GM18499 (cell line): ENCODE measurements around the gene MMP24.

Experiments used
- ATAC-seq: cut with Tn5 transposase; IDR thresholded peaks from one replicate; pipeline ENCODE4 v1.9.1; 2021; ENCODE audit warnings: moderate number of reproducible peaks; ENCODE audit not compliant: insufficient read depth, unreplicated experiment

The MMP24 gene

DNA sequence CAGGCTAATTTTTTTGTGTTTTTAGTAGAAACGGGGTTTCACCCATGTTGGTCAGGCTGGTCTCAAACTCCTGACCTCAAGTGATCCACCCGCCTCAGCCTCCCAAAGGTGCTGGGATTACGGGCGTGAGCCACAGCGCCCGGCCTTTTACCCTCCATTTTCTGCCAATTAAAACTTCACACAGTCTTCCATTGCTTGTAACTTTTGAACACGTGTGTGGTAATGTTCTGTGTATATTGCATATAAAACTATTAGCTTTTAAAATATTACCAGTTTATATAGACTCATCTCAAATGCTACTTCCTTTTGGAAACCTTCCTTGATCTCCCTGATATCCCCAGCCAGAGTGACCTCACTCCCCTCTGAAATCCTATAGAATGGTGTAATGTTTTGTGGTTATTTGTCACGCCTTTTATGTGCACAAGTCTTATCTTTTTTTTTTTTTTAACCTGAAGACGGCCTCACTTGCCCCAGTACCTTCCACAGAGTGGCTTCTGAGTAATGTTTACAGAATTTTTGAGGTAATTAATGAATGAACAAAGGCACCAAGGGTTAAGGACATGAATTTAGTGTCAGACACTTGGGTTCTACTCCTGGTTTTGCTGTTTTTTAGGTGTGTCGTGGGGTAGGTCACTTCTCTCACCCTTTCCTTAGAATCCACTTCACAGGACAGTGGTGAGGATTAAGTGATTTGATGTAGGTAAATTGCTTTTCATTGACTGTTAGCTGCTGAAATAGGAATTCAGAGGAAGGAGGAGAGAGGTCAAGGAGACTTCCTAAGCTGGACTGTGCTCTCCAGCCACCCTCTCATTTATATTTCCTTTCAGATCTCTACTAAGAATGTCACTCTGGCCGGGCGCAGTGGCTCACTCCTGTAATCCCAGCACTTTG is 11.2 kb upstream of the MMP24 start:
- ATAC-seq, result no peak

DNA sequence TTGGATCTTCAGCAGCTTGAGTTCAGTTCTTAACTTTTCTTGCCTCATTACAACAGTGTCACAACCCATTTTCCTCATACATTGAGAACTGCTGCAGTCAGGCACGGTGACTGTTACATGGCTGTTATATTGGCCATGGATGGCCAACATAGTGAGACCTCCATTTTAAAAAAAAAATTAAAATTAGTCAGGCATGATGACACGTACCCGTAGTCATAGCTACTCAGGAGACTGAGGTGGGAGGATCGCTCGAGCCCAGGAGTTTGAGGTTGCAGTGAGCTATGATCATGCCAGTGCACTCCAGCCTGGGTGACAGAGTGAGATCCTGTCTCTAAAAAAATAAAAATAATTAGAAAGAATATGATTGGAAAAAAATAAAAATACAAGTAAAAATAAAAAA is 9.9 kb upstream of the MMP24 start:
- ATAC-seq, result no peak

DNA sequence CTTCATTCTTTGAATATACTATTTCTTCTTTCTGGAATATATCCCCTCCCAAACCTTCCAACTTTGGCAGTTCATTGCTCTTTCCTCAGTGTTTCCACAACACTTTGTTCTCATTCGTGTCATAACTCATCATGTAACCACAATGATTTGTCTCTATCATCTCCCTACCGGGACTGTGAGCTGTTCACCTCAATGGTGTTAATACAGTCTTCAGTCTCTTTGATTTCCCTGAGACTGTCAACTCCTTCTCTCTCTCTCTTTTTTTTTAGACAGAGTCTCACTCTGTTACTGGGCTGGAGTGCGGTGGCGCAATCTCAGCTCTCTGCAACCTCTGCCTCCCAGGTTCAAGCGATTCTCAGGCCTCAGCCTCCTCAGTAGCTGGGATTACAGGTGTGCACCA is 2.5 kb upstream of the MMP24 start:
- no peak for ATAC-seq

DNA sequence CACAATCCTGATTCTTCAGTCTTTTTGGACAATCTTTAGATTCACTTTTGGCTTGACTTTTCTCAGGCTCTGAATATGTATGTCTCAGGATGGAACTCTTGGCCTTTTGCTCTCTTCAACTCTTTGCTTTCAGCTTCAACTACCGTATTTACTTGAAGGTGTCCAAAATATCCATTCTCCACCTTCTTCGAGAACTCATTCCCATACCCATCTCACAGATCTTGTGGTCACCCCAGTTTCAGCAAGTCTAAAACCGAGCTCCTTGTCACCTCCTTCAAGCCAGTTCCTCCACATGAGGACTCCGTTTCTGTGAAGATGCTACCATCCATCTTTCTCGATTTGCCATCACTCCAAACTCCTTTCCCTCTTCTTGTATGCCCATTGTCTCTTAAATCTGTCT is 2.0 kb upstream of the MMP24 start:
- no peak for ATAC-seq

DNA sequence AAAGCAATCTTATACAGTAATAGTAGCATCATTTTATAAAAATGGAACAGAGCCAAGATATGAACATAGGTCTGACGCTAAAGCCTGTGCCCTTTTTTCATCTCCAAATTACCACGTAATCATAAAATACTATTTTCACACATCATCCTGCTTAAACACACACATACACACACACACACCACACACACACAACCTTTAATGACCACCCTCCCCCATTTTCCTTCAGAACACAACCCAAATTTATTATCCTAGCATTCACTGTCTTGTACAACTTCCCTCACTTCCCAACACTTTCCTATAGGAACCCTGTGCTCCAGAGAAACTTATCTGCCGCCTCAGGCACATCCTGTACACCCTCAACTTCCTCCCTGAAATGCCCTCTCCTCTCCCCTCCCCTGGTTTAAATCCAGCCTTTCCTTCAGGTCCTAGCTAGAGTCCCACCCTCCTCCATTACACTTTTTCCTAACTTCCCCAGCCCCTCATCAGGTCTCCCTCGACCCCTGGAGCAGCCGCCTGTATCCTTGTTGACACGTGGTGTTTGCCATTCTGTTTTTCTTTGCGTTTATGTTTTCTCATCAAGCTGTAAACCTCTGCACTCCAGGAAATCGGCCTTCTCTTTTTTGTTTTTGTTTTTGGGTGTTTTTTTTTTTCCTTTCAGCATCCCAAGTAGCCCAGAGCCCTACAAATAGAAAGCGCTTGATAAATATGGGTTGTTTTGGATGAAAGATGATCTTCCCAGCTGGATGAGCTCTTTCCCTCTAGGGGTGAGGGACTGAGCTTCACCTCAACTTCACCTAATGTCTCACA is 968 bp upstream of the MMP24 start:
- ATAC-seq, result no peak

DNA sequence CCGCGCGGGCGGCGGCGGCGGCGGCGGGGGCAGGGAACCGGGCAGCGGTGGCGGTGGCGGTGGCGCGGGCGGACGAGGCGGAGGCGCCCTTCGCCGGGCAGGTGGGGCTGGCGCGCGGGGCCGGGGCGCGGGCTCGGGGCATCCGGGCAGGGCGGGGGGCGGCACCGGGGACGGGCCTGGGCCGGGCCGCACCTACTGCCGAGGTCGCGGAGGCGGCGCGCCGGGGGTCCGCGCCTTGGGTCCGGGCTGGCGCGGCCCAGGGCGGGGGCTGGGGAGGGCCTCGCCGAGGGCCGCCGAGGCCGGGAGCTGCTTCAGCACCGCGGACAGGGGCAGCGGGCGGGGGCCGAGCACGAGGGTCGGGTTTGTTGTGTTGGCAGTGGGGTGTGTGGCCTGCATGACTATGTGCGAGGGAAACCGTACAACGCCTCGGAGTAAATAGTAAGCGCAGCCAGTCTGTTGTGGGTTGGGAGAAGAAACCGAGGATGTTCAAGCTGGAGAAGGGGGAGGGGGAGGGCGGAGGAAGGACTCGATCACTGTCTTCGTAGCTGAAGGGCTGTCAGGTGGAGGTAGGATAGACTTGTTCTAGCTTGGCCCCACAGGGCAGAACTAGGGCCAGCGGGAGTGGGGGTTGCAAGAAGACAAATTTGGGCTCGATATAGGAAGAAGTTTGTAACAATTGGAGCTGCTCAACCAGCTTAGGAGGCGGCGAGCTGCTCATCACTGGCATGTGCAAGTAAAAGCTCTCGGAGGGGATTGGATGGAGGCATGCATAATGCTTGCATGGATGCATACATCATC is 593 bp downstream of the MMP24 start:
- no peak for ATAC-seq

DNA sequence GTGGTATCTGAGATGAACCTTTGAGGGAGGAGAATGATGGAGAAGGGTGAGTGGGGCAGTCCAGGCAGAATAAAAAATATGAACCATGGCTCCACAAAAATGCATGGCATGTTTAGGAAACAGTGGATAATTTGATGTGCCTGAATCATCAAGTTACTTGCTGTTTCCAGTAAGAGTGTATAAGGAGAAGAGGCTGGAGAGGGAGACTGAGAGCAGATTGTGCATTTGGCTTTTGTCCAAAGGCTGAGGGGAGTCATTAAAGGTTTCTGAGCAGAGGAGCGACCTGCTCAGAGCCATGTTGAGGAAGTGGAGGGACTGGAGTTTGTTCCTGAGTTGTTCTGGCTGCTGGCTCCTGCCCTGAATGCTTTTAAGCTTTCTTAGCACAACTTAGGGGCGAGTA is 6.1 kb downstream of the MMP24 start:
- no peak for ATAC-seq

DNA sequence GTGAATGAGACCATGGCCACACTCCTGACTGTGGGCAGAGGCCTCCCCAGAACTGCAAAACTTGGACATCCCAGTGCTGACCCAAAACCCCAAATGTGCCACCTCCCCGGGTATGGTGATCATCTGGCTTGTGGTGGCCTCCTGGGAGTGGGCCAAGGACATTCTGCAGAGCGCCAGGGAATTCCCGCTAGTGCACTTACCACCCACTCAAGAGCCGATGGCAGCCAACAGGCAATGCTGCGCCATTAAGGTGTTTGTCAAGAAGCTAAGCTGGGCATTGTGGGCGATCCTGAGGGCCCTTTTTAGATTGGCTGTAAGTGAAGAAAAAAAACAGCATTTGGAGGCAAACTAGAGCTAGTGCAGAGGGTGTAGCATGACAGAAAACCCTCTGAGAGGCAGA is 9.4 kb downstream of the MMP24 start:
- ATAC-seq, result no peak

DNA sequence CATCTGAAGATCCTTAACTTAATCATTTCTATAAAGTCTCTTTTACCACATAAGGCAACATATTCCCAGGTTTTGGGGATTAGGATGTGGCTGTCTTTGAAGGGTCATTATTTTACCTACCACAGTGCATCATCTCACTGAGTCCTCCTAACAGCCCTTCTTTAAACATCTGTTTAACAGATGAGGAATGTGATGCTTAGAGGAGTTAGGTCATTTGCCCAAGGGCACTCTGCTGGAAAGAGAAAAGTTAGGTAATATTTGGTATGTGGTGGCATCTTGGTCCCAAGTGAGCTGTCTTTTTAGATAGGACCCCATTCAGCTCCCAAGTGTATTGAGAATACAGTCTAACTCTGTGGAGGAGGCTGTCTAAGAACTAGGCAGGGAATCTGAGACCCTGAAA is 11.0 kb downstream of the MMP24 start:
- no peak for ATAC-seq

DNA sequence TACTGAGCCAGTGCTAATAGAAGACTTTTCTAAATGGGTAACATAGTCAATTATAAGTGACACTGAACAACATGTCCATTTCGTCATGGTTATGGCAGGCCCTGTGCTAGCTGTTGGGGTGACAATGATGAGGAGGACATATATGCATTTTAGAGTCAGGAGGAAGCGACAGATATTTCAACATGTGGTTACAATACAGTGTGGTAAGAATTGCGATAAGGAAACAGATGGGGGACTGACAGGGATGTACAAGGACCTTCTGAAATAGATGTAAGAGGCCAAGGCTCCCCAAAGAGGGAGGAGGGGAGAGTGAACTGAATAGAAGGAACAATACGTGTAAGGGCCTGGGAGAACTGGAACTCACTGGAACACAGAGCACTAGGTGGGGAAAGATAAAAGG is 11.7 kb downstream of the MMP24 start:
- ATAC-seq, result no peak

DNA sequence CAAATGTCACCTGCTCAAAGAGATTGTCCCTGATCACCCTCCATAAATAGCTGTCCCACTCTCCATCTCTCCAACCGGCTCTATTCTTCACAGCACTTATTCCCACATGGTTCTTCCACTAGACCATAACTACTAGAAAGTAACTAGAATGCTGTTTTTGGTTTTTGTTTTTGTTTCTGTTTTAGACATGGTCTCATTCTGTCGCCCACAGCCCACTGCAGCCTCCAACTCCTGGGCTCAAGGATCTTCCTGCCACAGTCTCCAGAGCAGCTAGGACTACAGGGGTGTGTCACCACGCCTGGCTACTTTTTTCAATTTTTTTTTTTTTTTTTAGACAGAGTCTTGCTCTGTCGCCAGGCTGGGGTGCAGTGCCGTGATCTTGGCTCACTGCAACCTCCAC is 12.2 kb downstream of the MMP24 start:
- ATAC-seq, result no peak

DNA sequence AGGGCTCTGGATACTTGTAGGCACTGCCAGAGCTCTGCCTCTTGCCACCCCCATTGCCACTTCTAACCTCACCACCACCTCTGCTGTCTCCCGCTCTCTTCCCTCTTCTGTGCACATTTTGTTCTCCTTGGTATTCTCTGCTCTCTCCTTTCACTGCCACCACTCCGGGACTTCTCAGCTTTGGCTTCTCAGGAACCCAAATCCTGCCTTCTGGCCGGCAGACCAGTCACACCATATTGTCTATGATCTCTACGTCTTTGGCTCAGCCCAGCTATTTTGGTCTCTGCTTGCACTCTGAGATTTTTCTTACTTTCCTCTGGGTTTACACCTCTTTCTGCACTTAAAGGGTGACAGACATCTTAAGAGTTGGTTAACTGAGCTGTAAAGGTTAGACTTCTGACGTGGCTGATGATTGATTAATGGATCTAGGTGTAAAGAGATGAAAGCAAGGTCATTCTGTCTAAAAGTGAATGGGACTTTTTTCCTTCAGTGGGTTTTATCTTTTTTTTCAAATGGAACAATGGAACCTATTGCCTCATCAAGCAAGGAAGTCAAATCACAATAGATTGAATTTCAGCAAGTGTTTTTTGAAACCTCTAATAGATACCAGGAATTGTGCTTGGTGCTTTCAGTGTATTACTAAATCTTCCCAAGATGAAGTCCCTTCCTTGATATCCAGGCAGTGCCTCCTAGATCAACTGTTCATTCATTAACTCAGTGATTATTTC is 13.8 kb downstream of the MMP24 start:
- ATAC-seq, result no peak

DNA sequence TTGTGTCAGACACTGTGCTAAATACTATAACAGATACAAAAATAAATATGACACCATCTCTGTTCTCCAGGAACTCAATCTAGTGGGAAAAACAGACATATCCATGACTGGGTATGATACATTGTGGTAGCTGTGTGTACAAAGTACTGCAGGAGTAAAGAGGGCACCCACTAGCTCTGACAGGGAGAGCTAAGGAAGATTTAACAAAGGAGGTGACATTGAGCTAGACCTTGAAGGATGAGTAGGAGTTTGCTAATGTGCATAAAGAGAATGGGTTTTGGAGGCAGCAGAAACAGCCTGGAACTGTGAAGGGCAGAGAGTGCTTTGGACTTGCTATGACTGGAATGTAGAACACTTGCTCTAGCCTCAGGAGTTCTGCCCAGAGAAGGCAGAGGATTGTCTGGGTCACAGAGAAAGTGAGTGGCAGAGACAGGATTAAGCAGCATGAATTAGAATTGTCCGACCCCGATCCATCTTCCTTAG is 14.4 kb downstream of the MMP24 start:
- no peak for ATAC-seq

DNA sequence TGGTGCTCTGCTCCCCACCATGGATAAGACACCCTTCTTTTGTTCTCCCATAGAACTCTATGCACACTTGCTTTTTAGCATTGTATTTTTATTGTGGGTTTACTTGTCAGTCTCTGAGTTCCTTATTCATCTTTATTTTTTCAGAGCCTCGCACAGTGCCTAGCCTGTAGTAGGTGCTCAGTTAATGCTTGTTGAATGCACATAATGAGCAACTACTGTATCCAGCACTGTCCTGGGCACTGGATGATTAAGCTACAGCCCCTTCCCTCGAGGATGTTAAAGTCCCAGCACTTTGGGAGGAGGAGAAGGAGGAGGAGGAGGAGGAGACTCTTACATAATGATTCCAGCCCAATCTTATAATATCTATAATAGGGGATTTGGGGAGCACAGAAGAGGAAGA is 16.8 kb downstream of the MMP24 start:
- no peak for ATAC-seq

DNA sequence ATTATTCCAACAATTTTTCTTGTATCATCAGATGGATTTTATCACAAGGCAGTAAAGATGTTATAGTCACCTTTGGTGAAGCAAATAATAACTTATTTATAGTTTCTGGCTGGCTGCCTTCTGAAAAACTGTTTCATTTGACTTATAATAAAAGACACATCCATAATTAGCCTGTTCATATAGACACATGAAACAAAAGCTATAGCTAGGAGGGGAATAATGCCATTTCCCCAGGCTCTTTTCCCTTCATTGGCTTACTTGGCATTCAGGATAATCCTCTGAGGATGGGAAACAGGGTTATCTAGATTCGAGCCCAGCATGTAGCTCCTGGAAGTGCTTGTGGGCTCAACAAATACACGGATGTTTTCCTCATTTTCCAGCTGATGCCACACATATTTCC is 17.5 kb downstream of the MMP24 start:
- ATAC-seq, result no peak

DNA sequence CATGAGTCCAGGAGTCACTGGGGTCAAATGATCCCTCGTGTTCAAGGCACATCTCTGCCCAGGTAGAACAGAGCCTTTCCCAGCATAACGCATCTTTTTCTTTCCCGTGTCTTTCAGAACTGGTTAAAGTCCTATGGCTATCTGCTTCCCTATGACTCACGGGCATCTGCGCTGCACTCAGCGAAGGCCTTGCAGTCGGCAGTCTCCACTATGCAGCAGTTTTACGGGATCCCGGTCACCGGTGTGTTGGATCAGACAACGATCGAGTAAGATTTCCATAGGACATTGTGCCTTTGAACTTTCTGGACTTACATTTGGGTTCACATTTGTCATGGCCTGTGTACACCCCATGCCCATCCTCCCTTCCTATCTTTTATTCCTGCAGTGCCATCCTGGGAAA is 20.2 kb downstream of the MMP24 start:
- ATAC-seq, result no peak

DNA sequence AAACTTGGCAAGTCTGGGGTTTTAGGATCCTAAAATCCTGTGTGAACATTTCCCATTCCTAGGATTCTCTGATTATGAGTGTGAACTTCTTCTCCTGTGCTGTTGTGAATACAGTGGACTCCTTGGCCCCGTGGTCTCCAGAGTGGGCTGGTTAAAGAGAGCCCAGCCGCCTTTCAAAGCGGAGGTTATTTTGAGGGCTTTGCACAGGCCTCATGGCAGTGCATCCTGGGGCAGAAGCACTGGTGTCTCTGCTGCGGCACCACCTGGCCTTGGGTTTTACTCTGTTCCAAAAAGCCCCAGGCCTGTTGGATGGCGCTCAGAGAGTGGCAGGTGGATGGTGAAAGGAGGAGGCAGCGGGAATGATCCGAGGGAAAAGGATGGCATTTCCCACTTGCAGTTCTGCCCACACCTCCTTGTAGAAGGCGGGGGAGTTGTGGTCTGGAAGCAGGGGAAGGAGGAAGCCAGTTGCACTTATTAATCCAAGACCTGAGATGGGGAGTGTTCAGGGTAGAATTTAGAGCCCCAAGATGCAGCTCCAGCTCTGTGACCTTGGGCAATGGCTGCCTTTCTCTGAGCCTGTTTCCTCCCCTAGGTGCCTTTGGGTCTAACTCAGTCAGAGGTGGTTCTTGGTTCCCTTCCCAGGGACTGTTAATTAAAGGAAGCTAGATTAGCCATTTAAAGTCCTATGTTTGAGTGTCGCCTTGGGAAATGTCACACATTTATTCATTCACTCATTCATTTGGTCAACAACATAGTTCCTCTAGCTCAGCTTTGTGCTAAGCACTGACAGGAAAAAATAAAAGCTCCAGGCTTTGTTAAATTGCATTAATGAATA is 22.4 kb downstream of the MMP24 start:
- ATAC-seq, result no peak

DNA sequence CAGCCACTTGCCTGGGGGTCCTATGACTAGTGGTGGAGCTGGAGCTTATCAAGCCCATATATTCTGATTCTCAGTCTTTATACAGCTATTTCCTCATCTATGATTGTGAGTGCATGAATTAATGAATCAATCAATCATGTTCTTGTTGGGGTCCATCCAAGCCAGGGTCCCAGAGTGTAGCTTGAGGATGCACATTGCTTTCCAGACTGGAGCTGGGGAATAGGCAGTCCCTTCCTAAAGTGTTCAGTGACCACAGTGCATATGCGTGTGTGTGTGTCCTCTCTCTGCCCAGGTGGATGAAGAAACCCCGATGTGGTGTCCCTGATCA is 25.1 kb downstream of the MMP24 start:
- ATAC-seq, result no peak

DNA sequence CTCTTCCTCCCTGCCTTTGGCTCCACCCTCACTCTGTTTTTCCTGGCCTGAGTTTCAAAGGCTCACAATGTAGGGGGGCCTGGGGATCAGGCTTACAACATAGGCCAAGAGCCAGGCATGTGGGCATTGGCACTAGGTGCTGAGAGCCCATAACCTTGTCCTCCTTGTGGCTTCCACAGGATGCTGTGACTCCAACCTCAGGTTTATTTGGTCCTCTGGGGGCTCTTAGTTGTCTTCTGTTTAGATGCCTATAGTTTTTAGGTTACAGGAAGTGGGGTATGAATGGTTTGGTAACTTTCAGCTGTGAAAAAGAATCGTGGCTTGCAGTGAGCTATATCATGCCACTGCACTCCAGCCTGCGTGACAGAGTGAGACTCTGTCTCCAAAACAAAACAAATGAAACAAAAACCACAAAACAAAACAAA is 25.6 kb downstream of the MMP24 start:
- no peak for ATAC-seq
